Body of pancreas (tissue), 4 donors: ENCODE results near the gene RNU1-2.
"Not testable (repeated sequence)": the region's sequence is repeated elsewhere in the genome, so short reads cannot be mapped to it uniquely, and the experiment has no call there.

ENCODE experiments used
- POLR2A ChIP-seq, 3 donors: fragments of 450-650 bp; IDR thresholded peaks; one replicate each; pipeline ENCODE4 v1.6.1; 2016; ENCODE audit warnings: antibody characterized with exemption in 3 of 3, mild to moderate bottlenecking in 2 of 3
- TF ChIP-seq, protein P1 (sequence below), 7 experiments: fragments of 450-650 bp in 4 of 7; fragments of 200-600 bp in 3 of 7; sonication (generic) in 3 of 7; IDR thresholded peaks; one replicate each; pipeline ENCODE4 v1.5.1; 2016 to 2019; ENCODE audit warnings: antibody characterized with exemption in 7 of 7

DNA sequence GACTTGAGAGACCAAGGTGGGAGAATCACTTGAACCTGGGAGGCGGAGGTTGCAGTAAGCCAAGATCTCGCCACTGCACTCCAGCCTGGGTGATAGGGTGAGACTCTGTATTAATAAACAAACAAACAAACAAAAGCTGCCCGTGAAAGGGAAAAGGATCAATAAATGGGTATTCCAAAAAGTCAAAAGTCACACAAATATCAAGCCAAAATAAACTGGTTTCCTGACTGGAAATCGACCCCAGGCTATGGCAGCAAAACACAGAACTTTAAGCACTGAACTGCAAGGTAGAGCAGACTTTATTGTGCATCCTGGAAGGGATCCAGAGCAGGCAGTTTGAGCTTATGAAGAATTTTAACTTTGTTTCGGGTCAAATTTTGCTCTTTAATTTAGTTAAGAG is 11.3 kb upstream of the RNU1-2 start:
- not testable (repeated sequence) for TF ChIP-seq POLR2A (IDR thresholded peaks at IDR 0.05)
- TF ChIP-seq, protein P1, sequence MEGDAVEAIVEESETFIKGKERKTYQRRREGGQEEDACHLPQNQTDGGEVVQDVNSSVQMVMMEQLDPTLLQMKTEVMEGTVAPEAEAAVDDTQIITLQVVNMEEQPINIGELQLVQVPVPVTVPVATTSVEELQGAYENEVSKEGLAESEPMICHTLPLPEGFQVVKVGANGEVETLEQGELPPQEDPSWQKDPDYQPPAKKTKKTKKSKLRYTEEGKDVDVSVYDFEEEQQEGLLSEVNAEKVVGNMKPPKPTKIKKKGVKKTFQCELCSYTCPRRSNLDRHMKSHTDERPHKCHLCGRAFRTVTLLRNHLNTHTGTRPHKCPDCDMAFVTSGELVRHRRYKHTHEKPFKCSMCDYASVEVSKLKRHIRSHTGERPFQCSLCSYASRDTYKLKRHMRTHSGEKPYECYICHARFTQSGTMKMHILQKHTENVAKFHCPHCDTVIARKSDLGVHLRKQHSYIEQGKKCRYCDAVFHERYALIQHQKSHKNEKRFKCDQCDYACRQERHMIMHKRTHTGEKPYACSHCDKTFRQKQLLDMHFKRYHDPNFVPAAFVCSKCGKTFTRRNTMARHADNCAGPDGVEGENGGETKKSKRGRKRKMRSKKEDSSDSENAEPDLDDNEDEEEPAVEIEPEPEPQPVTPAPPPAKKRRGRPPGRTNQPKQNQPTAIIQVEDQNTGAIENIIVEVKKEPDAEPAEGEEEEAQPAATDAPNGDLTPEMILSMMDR (IDR thresholded peaks at IDR 0.05) = not testable (repeated sequence)
